HEK293 (cell line): ENCODE measurements around the gene RAB7B.

Experiments used
- CTCF ChIA-PET: fragments of 350-600 bp; formaldehyde crosslinking; extraction: SDS; loops from one replicate; lab custom pipeline; 2021; ENCODE audit warnings: antibody characterized with exemption; lab: Yijun Ruan, JAX
- POLR2A ChIA-PET: fragments of 300-600 bp; formaldehyde crosslinking; extraction: SDS; loops from one replicate; lab custom pipeline; 2020; ENCODE audit warnings: antibody characterized with exemption, inconsistent platforms; lab: Yijun Ruan, JAX
- H3K27ac ChIP-seq: fragments of 200-500 bp; sonication (Bioruptor generic); 2 replicates; pipeline ENCODE4 v1.5.1; 2014; ENCODE audit warnings: low read depth, low read length, control low read depth, inconsistent platforms; ENCODE audit errors: extremely low read depth
- H3K36me3 ChIP-seq, 2 experiments: fragments of 200-500 bp in 1 of 2; sonication (Bioruptor generic) in 1 of 2; 1 replicate in 1 of 2; 2 replicates in 1 of 2; pipeline ENCODE4 v1.5.1; 2014 to 2017; ENCODE audit warnings: inconsistent platforms in 2 of 2, low read length in 2 of 2; ENCODE audit not compliant: control insufficient read depth in 2 of 2, insufficient read depth in 1 of 2
- H3K4me1 ChIP-seq: fragments of 200-500 bp; sonication (Bioruptor generic); 2 replicates; pipeline ENCODE4 v1.5.1; 2014; ENCODE audit warnings: mild to moderate bottlenecking, low read length, inconsistent platforms; ENCODE audit not compliant: control insufficient read depth, insufficient read depth
- H3K4me3 ChIP-seq: 2 replicates; pipeline ENCODE4 v1.5.1; 2011; ENCODE audit warnings: low read depth, mild to moderate bottlenecking, control low read depth, low read length, moderate library complexity
- H3K9me3 ChIP-seq: fragments of 200-500 bp; sonication (Bioruptor generic); 2 replicates; pipeline ENCODE4 v1.5.1; 2014; ENCODE audit warnings: low read depth, low read length, inconsistent platforms; ENCODE audit not compliant: control insufficient read depth, insufficient read depth
- BCL11B ChIP-seq: fragments of 450-650 bp; formaldehyde crosslinking; IDR thresholded peaks from 2 replicates; pipeline ENCODE4 v1.5.1; 2016; ENCODE audit warnings: low read depth, missing biosample characterization, missing genetic modification characterization
- BCL6B ChIP-seq: fragments of 450-650 bp; formaldehyde crosslinking; IDR thresholded peaks from 2 replicates; pipeline ENCODE4 v1.5.1; 2017; ENCODE audit warnings: missing biosample characterization, missing genetic modification characterization
- GLI2 ChIP-seq: fragments of 450-650 bp; formaldehyde crosslinking; IDR thresholded peaks from 2 replicates; pipeline ENCODE4; 2017; ENCODE audit warnings: missing biosample characterization, missing genetic modification characterization, low read depth, borderline replicate concordance
- HIC1 ChIP-seq: fragments of 450-650 bp; formaldehyde crosslinking; IDR thresholded peaks from 2 replicates; pipeline ENCODE4 v1.5.1; 2016; ENCODE audit warnings: missing biosample characterization, missing genetic modification characterization
- HOXC10 ChIP-seq: sonication (generic); formaldehyde crosslinking; IDR thresholded peaks from 2 replicates; pipeline ENCODE4 v1.8.1; 2023; ENCODE audit warnings: mild to moderate bottlenecking, missing genetic modification reagents
- KLF8 ChIP-seq: fragments of 450-650 bp; formaldehyde crosslinking; IDR thresholded peaks from 2 replicates; pipeline ENCODE4 v1.5.1; 2016; ENCODE audit warnings: missing biosample characterization, missing genetic modification characterization
- KLF9 ChIP-seq: fragments of 450-650 bp; formaldehyde crosslinking; IDR thresholded peaks from 2 replicates; pipeline ENCODE4 v1.5.1; 2016; ENCODE audit warnings: missing biosample characterization, missing genetic modification characterization, low read depth
- MYNN ChIP-seq: fragments of 450-650 bp; formaldehyde crosslinking; IDR thresholded peaks from 2 replicates; pipeline ENCODE4 v1.5.1; 2016; ENCODE audit warnings: missing biosample characterization, missing genetic modification characterization, borderline replicate concordance
- PRDM4 ChIP-seq: fragments of 450-650 bp; formaldehyde crosslinking; IDR thresholded peaks from 2 replicates; pipeline ENCODE4 v1.5.1; 2017; ENCODE audit warnings: missing biosample characterization, missing genetic modification characterization
- RBAK ChIP-seq: fragments of 450-650 bp; formaldehyde crosslinking; IDR thresholded peaks from 2 replicates; pipeline ENCODE4 v1.5.1; 2016; ENCODE audit warnings: missing biosample characterization, missing genetic modification characterization
- ZBTB44 ChIP-seq: fragments of 450-650 bp; IDR thresholded peaks from 2 replicates; pipeline ENCODE4 v1.5.1; 2018; ENCODE audit warnings: missing biosample characterization, mild to moderate bottlenecking, missing genetic modification characterization
- ZEB2 ChIP-seq: fragments of 450-650 bp; formaldehyde crosslinking; IDR thresholded peaks from 2 replicates; pipeline ENCODE4 v1.5.1; 2016; ENCODE audit warnings: missing biosample characterization, missing genetic modification characterization
- ZNF133 ChIP-seq: fragments of 450-650 bp; formaldehyde crosslinking; IDR thresholded peaks from 2 replicates; pipeline ENCODE4 v1.5.1; 2016; ENCODE audit warnings: missing biosample characterization, missing genetic modification characterization
- ZNF148 ChIP-seq: fragments of 450-650 bp; formaldehyde crosslinking; IDR thresholded peaks from 2 replicates; pipeline ENCODE4 v1.5.0; 2017; ENCODE audit warnings: missing biosample characterization, missing genetic modification characterization, borderline replicate concordance
- ZNF18 ChIP-seq: fragments of 450-650 bp; formaldehyde crosslinking; IDR thresholded peaks from 2 replicates; pipeline ENCODE4 v1.5.1; 2016; ENCODE audit warnings: missing biosample characterization, missing genetic modification characterization
- ZNF202 ChIP-seq: fragments of 450-650 bp; formaldehyde crosslinking; IDR thresholded peaks from 2 replicates; pipeline ENCODE4 v1.5.1; 2016; ENCODE audit warnings: missing biosample characterization, missing genetic modification characterization, borderline replicate concordance
- ZNF23 ChIP-seq: fragments of 450-650 bp; formaldehyde crosslinking; IDR thresholded peaks from 2 replicates; pipeline ENCODE4 v1.5.1; 2016; ENCODE audit warnings: missing biosample characterization, missing genetic modification characterization, borderline replicate concordance
- ZNF239 ChIP-seq: fragments of 450-650 bp; formaldehyde crosslinking; IDR thresholded peaks from 2 replicates; pipeline ENCODE4 v1.5.1; 2016; ENCODE audit warnings: missing biosample characterization, missing genetic modification characterization
- ZNF324 ChIP-seq: fragments of 450-650 bp; formaldehyde crosslinking; IDR thresholded peaks from 2 replicates; pipeline ENCODE4 v1.5.1; 2016; ENCODE audit warnings: missing biosample characterization, missing genetic modification characterization
- ZNF341 ChIP-seq: fragments of 450-650 bp; formaldehyde crosslinking; IDR thresholded peaks from 2 replicates; pipeline ENCODE4; 2016; ENCODE audit warnings: low read depth, missing biosample characterization, missing genetic modification characterization
- ZNF426 ChIP-seq: fragments of 450-650 bp; formaldehyde crosslinking; IDR thresholded peaks from 2 replicates; pipeline ENCODE4 v1.5.1; 2017; ENCODE audit warnings: missing biosample characterization, missing genetic modification characterization, mild to moderate bottlenecking, inconsistent platforms, moderate library complexity
- ZNF585B ChIP-seq: fragments of 450-650 bp; formaldehyde crosslinking; IDR thresholded peaks from 2 replicates; pipeline ENCODE4 v1.5.1; 2016; ENCODE audit warnings: missing biosample characterization, missing genetic modification characterization
- ZNF654 ChIP-seq: fragments of 450-650 bp; formaldehyde crosslinking; IDR thresholded peaks from 2 replicates; pipeline ENCODE4 v1.5.1; 2016; ENCODE audit warnings: low read depth, missing biosample characterization, missing genetic modification characterization
- ZNF837 ChIP-seq: fragments of 450-650 bp; formaldehyde crosslinking; IDR thresholded peaks from 2 replicates; pipeline ENCODE4 v1.5.1; 2016; ENCODE audit warnings: missing biosample characterization, missing genetic modification characterization

Gene RAB7B

GRCh38 chr1:205974712-205975111, 28.5 kb downstream of the RAB7B start (continued):
- peak; percentile 2; the same call in 1 of the 2 replicates for TF ChIP-seq BCL6B (tag by site-specific recombination)
- no peak for TF ChIP-seq ZNF426 (tag by site-specific recombination)
- 0 out of 2 replicates have a peak, but pooled peaks have one; percentile 17 for TF ChIP-seq ZNF148
- TF ChIP-seq RBAK (tag by site-specific recombination): no peak
- TF ChIP-seq ZNF133 (tag by site-specific recombination): no peak
- TF ChIP-seq HOXC10: no peak
- TF ChIP-seq ZBTB44 (tag by site-specific recombination): no peak

GRCh38 chr1:205973377-205974232, 29.6 kb downstream of the RAB7B start:
- Histone ChIP-seq H3K36me3 (no peaks in the 10 kb centered on the region), H3K4me3 (no peak overlapping the region), H3K4me1 (no peaks in the 10 kb centered on the region), H3K9me3 (no peaks in the 10 kb centered on the region), H3K27ac (no peak overlapping the region)
- ChIA-PET POLR2A (no interaction called here), CTCF (no interaction called here)
- TF ChIP-seq ZNF654 (tag by site-specific recombination): no peak
- peak; percentile 91 for TF ChIP-seq ZNF18 (tag by site-specific recombination)
- TF ChIP-seq MYNN: no peak; the same call in 1 of the 2 replicates
- TF ChIP-seq ZNF837 (tag by site-specific recombination): no peak
- TF ChIP-seq ZNF585B: 0 out of 2 replicates have a peak, but pooled peaks have one; percentile 2
- TF ChIP-seq ZNF23 (tag by site-specific recombination): peak; percentile 22; the same call in 1 of the 2 replicates
- TF ChIP-seq BCL11B (tag by site-specific recombination): no peak
- no peak for TF ChIP-seq KLF9 (tag by site-specific recombination)
- no peak for TF ChIP-seq PRDM4 (tag by site-specific recombination)
- no peak for TF ChIP-seq GLI2 (tag by site-specific recombination)
- no peak for TF ChIP-seq ZEB2 (tag by site-specific recombination)
- TF ChIP-seq ZNF202 (tag by site-specific recombination): peak; percentile 15; the same call in 1 of the 2 replicates
- TF ChIP-seq ZNF341 (tag by site-specific recombination): no peak
- no peak for TF ChIP-seq ZNF324 (tag by site-specific recombination)
- TF ChIP-seq HIC1 (tag by site-specific recombination): no peak
- no peak for TF ChIP-seq KLF8 (tag by site-specific recombination)
- TF ChIP-seq ZNF239: 0 out of 2 replicates have a peak, but pooled peaks have one; percentile 52
